ENCODE results near the gene PTPRG.

The PTPRG gene

GRCh38 chr3:61589856-61590255, 28.5 kb downstream of the PTPRG start:
- Histone ChIP-seq H3K9me3 (ENCODE audit: insufficient read depth, low read depth, low read length) (no peaks in the 10 kb centered on the region), H3K4me1 (ENCODE audit: insufficient read depth, low read length, poor library complexity, severe bottlenecking) (peaks cover 13% of the 10 kb centered on the region), H3K36me3 (ENCODE audit: insufficient read depth, low read length) (no peaks in the 10 kb centered on the region), H3K4me3 (ENCODE audit: low read length, poor library complexity, severe bottlenecking) (no peak overlapping the region), H3K9me2 (replicated peaks; ENCODE audit: low read depth, low read length) (no peaks in the 10 kb centered on the region), H3K4me2 (ENCODE audit: low read depth, low read length, poor library complexity, severe bottlenecking) (no peak overlapping the region), H3K27me3 (ENCODE audit: insufficient read depth, low read length, poor library complexity, severe bottlenecking) (no peaks in the 10 kb centered on the region), H3K9ac (ENCODE audit: low read depth, low read length, poor library complexity, severe bottlenecking) (no peak overlapping the region), H3K79me2 (ENCODE audit: insufficient read depth, low read length) (no peaks in the 10 kb centered on the region; the same call in 1 of the 2 replicates), H2AFZ (ENCODE audit: low read length) (no peak overlapping the region), H4K20me1 (ENCODE audit: insufficient read depth, low read length, poor library complexity, severe bottlenecking) (no peaks in the 10 kb centered on the region), H3F3A (ENCODE audit: low read depth) (no peaks in the 10 kb centered on the region)
- no peak for TF ChIP-seq EZH2phosphoT487 (IDR thresholded peaks at IDR 0.05; ENCODE audit: borderline replicate concordance)
- no peak for TF ChIP-seq CTCF (conservative IDR thresholded peaks at IDR 0.05; ENCODE audit: low read length)

- Histone ChIP-seq H3K9me2 (replicated peaks; ENCODE audit: low read depth, low read length) (no peaks in the 10 kb centered on the region), H3K79me2 (ENCODE audit: insufficient read depth, low read length) (no peaks in the 10 kb centered on the region), H3K4me3 (ENCODE audit: low read length, poor library complexity, severe bottlenecking) (no peak overlapping the region), H3F3A (ENCODE audit: low read depth) (no peaks in the 10 kb centered on the region), H3K9me3 (ENCODE audit: insufficient read depth, low read depth, low read length) (no peaks in the 10 kb centered on the region), H3K9ac (ENCODE audit: low read depth, low read length, poor library complexity, severe bottlenecking) (no peak overlapping the region), H3K27me3 (ENCODE audit: insufficient read depth, low read length, poor library complexity, severe bottlenecking) (no peaks in the 10 kb centered on the region), H3K4me2 (ENCODE audit: low read depth, low read length, poor library complexity, severe bottlenecking) (no peak overlapping the region), H4K20me1 (ENCODE audit: insufficient read depth, low read length, poor library complexity, severe bottlenecking) (no peaks in the 10 kb centered on the region), H2AFZ (ENCODE audit: low read length) (no peak overlapping the region), H3K4me1 (ENCODE audit: insufficient read depth, low read length, poor library complexity, severe bottlenecking) (peaks cover 13% of the 10 kb centered on the region), H3K36me3 (ENCODE audit: insufficient read depth, low read length) (no peaks in the 10 kb centered on the region)
- TF ChIP-seq CTCF (conservative IDR thresholded peaks at IDR 0.05; ENCODE audit: low read length) (no peak), EZH2phosphoT487 (IDR thresholded peaks at IDR 0.05; ENCODE audit: borderline replicate concordance) (no peak)
Measured at GRCh38 chr3:61591300-61591699, 29.9 kb downstream of the PTPRG start.

GRCh38 chr3:61593446-61594029, 32.2 kb downstream of the PTPRG start:
- Histone ChIP-seq H3K9ac (ENCODE audit: low read depth, low read length, poor library complexity, severe bottlenecking) (no peak overlapping the region), H2AFZ (ENCODE audit: low read length) (no peak overlapping the region), H3F3A (ENCODE audit: low read depth) (no peaks in the 10 kb centered on the region), H3K79me2 (ENCODE audit: insufficient read depth, low read length) (no peaks in the 10 kb centered on the region), H4K20me1 (ENCODE audit: insufficient read depth, low read length, poor library complexity, severe bottlenecking) (no peaks in the 10 kb centered on the region), H3K9me3 (ENCODE audit: insufficient read depth, low read depth, low read length) (no peaks in the 10 kb centered on the region), H3K4me1 (ENCODE audit: insufficient read depth, low read length, poor library complexity, severe bottlenecking) (peaks cover 2% of the 10 kb centered on the region), H3K4me2 (ENCODE audit: low read depth, low read length, poor library complexity, severe bottlenecking) (no peak overlapping the region), H3K9me2 (replicated peaks; ENCODE audit: low read depth, low read length) (no peaks in the 10 kb centered on the region), H3K27me3 (ENCODE audit: insufficient read depth, low read length, poor library complexity, severe bottlenecking) (no peaks in the 10 kb centered on the region), H3K36me3 (ENCODE audit: insufficient read depth, low read length) (no peaks in the 10 kb centered on the region), H3K4me3 (ENCODE audit: low read length, poor library complexity, severe bottlenecking) (no peak overlapping the region)
- TF ChIP-seq CTCF (conservative IDR thresholded peaks at IDR 0.05; ENCODE audit: low read length) (no peak), EZH2phosphoT487 (IDR thresholded peaks at IDR 0.05; ENCODE audit: borderline replicate concordance) (no peak)

Measured in Loucy (cell line).